Neural progenitor cell (in vitro differentiated cells): ENCODE results near the gene RAPH1.

Experiments
- CTCF ChIP-seq: fragments of 200-600 bp; sonication (generic); IDR thresholded peaks from 2 replicates; pipeline ENCODE4 v1.5.1; 2017; ENCODE audit warnings: antibody characterized with exemption, mild to moderate bottlenecking
- EZH2 ChIP-seq: fragments of 200-600 bp; sonication (generic); IDR thresholded peaks from 2 replicates; pipeline ENCODE4 v1.6.1; 2017; ENCODE audit warnings: antibody characterized with exemption, mild to moderate bottlenecking, moderate library complexity
- EZH2phosphoT487 ChIP-seq: fragments of 200-600 bp; sonication (generic); IDR thresholded peaks from 2 replicates; pipeline ENCODE4 v1.6.1; 2017; ENCODE audit warnings: antibody characterized with exemption

- TF ChIP-seq CTCF (no peak), EZH2 (no peak), EZH2phosphoT487 (no peak)
Observed at GRCh38 chr2:203492965-203493364, 42.1 kb downstream of the RAPH1 start.
